Measurements from ENCODE around the gene PTGES2. TPM values are rescaled to one million over a fixed set of nuclear protein-coding genes. Genes with fewer than 3 reads are reported as not detected.

PTGES2 gene
- total RNA-seq (2022; extraction: Qiagen RNA extraction; ENCODE audit: low read depth) = 75.7 to 97.4 TPM (median 94.1 TPM) in 5 replicates

GRCh38 chr9:128127568-128127989, at the start of gene PTGES2:
Gene PTGES2 (minus strand): TSS chr9:128127729. CDS start chr9:128127717, 12 bp downstream.

GRCh38 chr9:128159784-128160602, 32.5 kb upstream of the PTGES2 start, which contains the start of gene BBLN:
Gene BBLN (plus strand): TSS chr9:128160265. CDS start chr9:128160408, 143 bp downstream.

GRCh38 chr9:128149001-128149701, 21.6 kb upstream of the PTGES2 start, which contains the start of gene LCN2:
Gene LCN2 (plus strand): TSS chr9:128149453. CDS start chr9:128149526, 73 bp downstream.

Other genes starting within 250 kb of the PTGES2 start
- gene ST6GALNAC6, start 228.1 kb downstream of the PTGES2 start, total RNA-seq (2022; extraction: Qiagen RNA extraction; ENCODE audit: low read depth) = 22.7 to 27.9 TPM (median 24.1 TPM) in 5 replicates
- gene ST6GALNAC4, start 210.7 kb downstream of the PTGES2 start, total RNA-seq (2022; extraction: Qiagen RNA extraction; ENCODE audit: low read depth) = 16.1 to 28.2 TPM (median 22.0 TPM) in 5 replicates
- 0.90 to 2.9 TPM (median 1.1 TPM) in 5 replicates for gene PIP5KL1, start 197.0 kb downstream of the PTGES2 start, total RNA-seq (2022; extraction: Qiagen RNA extraction; ENCODE audit: low read depth)
- 35.4 to 48.4 TPM (median 47.7 TPM) in 5 replicates for gene DPM2, start 189.9 kb downstream of the PTGES2 start, total RNA-seq (2022; extraction: Qiagen RNA extraction; ENCODE audit: low read depth)
- gene EEIG1, start 146.7 kb downstream of the PTGES2 start, total RNA-seq (2022; extraction: Qiagen RNA extraction; ENCODE audit: low read depth) = 61.7 to 84.0 TPM (median 73.6 TPM) in 5 replicates
- gene NAIF1, start 60.4 kb downstream of the PTGES2 start, total RNA-seq (2022; extraction: Qiagen RNA extraction; ENCODE audit: low read depth) = 4.9 to 7.3 TPM (median 7.1 TPM) in 5 replicates
- gene SLC25A25, start 59.5 kb downstream of the PTGES2 start, total RNA-seq (2022; extraction: Qiagen RNA extraction; ENCODE audit: low read depth) = 8.4 to 10.1 TPM (median 9.0 TPM) in 5 replicates
- gene LCN2, start 21.7 kb upstream of the PTGES2 start, total RNA-seq (2022; extraction: Qiagen RNA extraction; ENCODE audit: low read depth) = 2.1 to 6.6 TPM (median 3.2 TPM) in 5 replicates
- gene BBLN, start 32.5 kb upstream of the PTGES2 start, total RNA-seq (2022; extraction: Qiagen RNA extraction; ENCODE audit: low read depth) = 38.2 to 70.7 TPM (median 67.3 TPM) in 5 replicates
- gene CIZ1, start 63.8 kb upstream of the PTGES2 start, total RNA-seq (2022; extraction: Qiagen RNA extraction; ENCODE audit: low read depth) = 72.6 to 98.9 TPM (median 87.6 TPM) in 5 replicates
- gene DNM1, start 75.7 kb upstream of the PTGES2 start, total RNA-seq (2022; extraction: Qiagen RNA extraction; ENCODE audit: low read depth) = 74.6 to 95.2 TPM (median 86.0 TPM) in 5 replicates
- gene GOLGA2, start 148.3 kb upstream of the PTGES2 start, total RNA-seq (2022; extraction: Qiagen RNA extraction; ENCODE audit: low read depth) = 39.9 to 48.9 TPM (median 42.6 TPM) in 5 replicates
- gene SWI5, start 148.5 kb upstream of the PTGES2 start, total RNA-seq (2022; extraction: Qiagen RNA extraction; ENCODE audit: low read depth) = 42.4 to 49.6 TPM (median 45.6 TPM) in 5 replicates
- 43.6 to 69.6 TPM (median 48.8 TPM) in 5 replicates for gene TRUB2, start 194.7 kb upstream of the PTGES2 start, total RNA-seq (2022; extraction: Qiagen RNA extraction; ENCODE audit: low read depth)
- gene COQ4, start 195.1 kb upstream of the PTGES2 start, total RNA-seq (2022; extraction: Qiagen RNA extraction; ENCODE audit: low read depth) = 47.8 to 60.9 TPM (median 58.4 TPM) in 5 replicates
- 32.1 to 49.1 TPM (median 43.3 TPM) in 5 replicates for gene SLC27A4, start 212.8 kb upstream of the PTGES2 start, total RNA-seq (2022; extraction: Qiagen RNA extraction; ENCODE audit: low read depth)
- 61.4 to 87.4 TPM (median 84.2 TPM) in 5 replicates for gene URM1, start 243.6 kb upstream of the PTGES2 start, total RNA-seq (2022; extraction: Qiagen RNA extraction; ENCODE audit: low read depth)

All from A549 treated with RU486 at 1 μM for 4 hours (cell line).